HG03135 (cell line): ENCODE measurements around the gene TRPM8.

Experiments used
- ATAC-seq: cut with Tn5 transposase; IDR thresholded peaks from one replicate; pipeline ENCODE4 v1.9.1; 2021; ENCODE audit warnings: mild to moderate bottlenecking, moderate library complexity; ENCODE audit not compliant: unreplicated experiment

TRPM8 gene

GRCh38 chr2:233972941-233973575 lies 55.9 kb downstream of the TRPM8 start:
- no peak for ATAC-seq

GRCh38 chr2:233973786-233974185 lies 56.6 kb downstream of the TRPM8 start:
- no peak for ATAC-seq

- ATAC-seq = no peak
These were observed 57.4 kb downstream of the TRPM8 start for GRCh38 chr2:233974530-233975071.

- ATAC-seq = no peak
These were observed 58.9 kb downstream of the TRPM8 start for GRCh38 chr2:233976087-233976486.

GRCh38 chr2:233976690-233977294 lies 59.6 kb downstream of the TRPM8 start:
- ATAC-seq = no peak

GRCh38 chr2:233977296-233977837 lies 60.2 kb downstream of the TRPM8 start:
- no peak for ATAC-seq

- no peak for ATAC-seq
These were observed 62.6 kb downstream of the TRPM8 start for GRCh38 chr2:233979748-233980147.

- ATAC-seq = no peak
These were observed 63.9 kb downstream of the TRPM8 start for GRCh38 chr2:233980955-233981561.

- ATAC-seq = no peak
These were observed 64.6 kb downstream of the TRPM8 start for GRCh38 chr2:233981574-233982420.

- ATAC-seq = no peak
These were observed 65.4 kb downstream of the TRPM8 start for GRCh38 chr2:233982421-233983121.

- no peak for ATAC-seq
These were observed 66.3 kb downstream of the TRPM8 start for GRCh38 chr2:233983445-233983844.

GRCh38 chr2:233988581-233988980 lies 71.4 kb downstream of the TRPM8 start:
- ATAC-seq = no peak

- no peak for ATAC-seq
These were observed 72.2 kb downstream of the TRPM8 start for GRCh38 chr2:233989221-233989858.

GRCh38 chr2:233990261-233990798 lies 73.2 kb downstream of the TRPM8 start:
- peak; percentile 68 for ATAC-seq

GRCh38 chr2:233991196-233991595 lies 74.0 kb downstream of the TRPM8 start:
- ATAC-seq = no peak

- no peak for ATAC-seq
These were observed 75.5 kb downstream of the TRPM8 start for GRCh38 chr2:233992513-233993217.

- no peak for ATAC-seq
These were observed 76.3 kb downstream of the TRPM8 start for GRCh38 chr2:233993461-233993860.

- ATAC-seq = no peak
These were observed 77.0 kb downstream of the TRPM8 start for GRCh38 chr2:233994151-233994550.

GRCh38 chr2:233996000-233996399 lies 78.8 kb downstream of the TRPM8 start:
- ATAC-seq = no peak
